ENCODE data around the gene CAMK4.

DNA sequence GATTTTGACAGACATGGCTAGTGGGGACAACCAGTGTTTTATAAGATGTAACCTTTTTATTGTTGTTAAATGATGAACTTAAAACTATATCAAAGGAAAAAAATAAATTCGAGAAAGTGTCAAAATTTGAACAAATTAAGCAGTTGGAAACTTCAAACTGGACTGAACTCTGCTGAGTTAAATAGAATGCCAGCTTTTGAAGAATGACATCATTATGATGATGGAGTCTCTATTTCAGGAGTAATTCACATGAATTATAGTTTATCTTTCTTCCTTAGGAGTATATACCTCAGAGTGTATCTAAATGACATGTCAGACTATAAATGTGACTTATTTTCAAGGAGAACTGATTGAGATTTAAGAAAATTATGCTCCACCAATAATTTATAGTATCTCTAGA lies 125.2 kb downstream of the CAMK4 start:
- no peak for TF ChIP-seq RAD21 (IDR thresholded peaks at IDR 0.05)
- TF ChIP-seq, protein P1, sequence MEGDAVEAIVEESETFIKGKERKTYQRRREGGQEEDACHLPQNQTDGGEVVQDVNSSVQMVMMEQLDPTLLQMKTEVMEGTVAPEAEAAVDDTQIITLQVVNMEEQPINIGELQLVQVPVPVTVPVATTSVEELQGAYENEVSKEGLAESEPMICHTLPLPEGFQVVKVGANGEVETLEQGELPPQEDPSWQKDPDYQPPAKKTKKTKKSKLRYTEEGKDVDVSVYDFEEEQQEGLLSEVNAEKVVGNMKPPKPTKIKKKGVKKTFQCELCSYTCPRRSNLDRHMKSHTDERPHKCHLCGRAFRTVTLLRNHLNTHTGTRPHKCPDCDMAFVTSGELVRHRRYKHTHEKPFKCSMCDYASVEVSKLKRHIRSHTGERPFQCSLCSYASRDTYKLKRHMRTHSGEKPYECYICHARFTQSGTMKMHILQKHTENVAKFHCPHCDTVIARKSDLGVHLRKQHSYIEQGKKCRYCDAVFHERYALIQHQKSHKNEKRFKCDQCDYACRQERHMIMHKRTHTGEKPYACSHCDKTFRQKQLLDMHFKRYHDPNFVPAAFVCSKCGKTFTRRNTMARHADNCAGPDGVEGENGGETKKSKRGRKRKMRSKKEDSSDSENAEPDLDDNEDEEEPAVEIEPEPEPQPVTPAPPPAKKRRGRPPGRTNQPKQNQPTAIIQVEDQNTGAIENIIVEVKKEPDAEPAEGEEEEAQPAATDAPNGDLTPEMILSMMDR (IDR thresholded peaks at IDR 0.05; ENCODE audit: low read depth, low read length, missing input control): no peak
- no peak for TF ChIP-seq REST (IDR thresholded peaks at IDR 0.05)
- TF ChIP-seq HNF4G (IDR thresholded peaks at IDR 0.05): no peak
- TF ChIP-seq MAX (IDR thresholded peaks at IDR 0.05): no peak
- no peak for TF ChIP-seq TAF1 (conservative IDR thresholded peaks at IDR 0.05)
- no peak for TF ChIP-seq EGR1 (IDR thresholded peaks at IDR 0.05; ENCODE audit: low read depth in 2 of 2)
